Mononuclear cell (primary cell): ENCODE measurements around the gene CACNA2D3. TPM values are rescaled to one million over a fixed set of nuclear protein-coding genes. Genes with fewer than 3 reads are reported as not detected.

Source experiments
- H3K27me3 ChIP-seq: 2 replicates; pipeline ENCODE4 v1.6.0; 2011; ENCODE audit warnings: low read length, control low read depth; ENCODE audit not compliant: insufficient read depth
- H3K4me1 ChIP-seq: 2 replicates; pipeline ENCODE4 v1.5.1; 2011; ENCODE audit warnings: mild to moderate bottlenecking, low read length, control low read depth; ENCODE audit not compliant: insufficient read depth
- H3K4me3 ChIP-seq: 2 replicates; pipeline ENCODE4 v1.5.1; 2011; ENCODE audit warnings: mild to moderate bottlenecking, low read length, moderate library complexity
- H3K9me3 ChIP-seq: 2 replicates; pipeline ENCODE4 v1.5.1; 2011; ENCODE audit warnings: low read depth, mild to moderate bottlenecking, control low read depth, low read length
- total RNA-seq: library from RNA; depleted of rRNA; stranded (reverse); fragments of >200 nt; gene quantifications from one replicate; pipeline ENCODE4 v1.2.3, GENCODE V29; 2012

The CACNA2D3 gene
- total RNA-seq, 1 donor, result 2.0 TPM

DNA sequence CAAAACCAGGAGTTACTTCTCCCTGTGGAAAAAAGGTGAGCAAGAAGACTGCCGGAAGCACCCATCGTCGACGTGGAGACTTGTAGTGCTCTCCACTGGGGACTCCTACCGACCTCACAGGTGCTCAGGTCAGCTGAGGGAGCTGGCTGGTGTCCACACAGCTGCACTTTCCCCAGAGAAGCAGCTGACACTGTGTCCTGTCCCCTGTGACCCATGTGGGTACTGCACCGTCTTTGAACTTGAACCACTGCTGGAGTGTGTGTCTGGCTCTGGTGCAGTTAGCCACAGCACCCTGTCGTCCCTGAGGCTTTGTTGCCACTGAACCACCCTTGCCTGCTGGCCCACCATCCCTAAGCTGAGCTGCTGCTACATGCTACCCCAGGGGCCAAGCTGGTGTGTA lies 270.8 kb downstream of the CACNA2D3 start:
- Histone ChIP-seq H3K4me3 (no peak overlapping the region), H3K27me3 (no peaks in the 10 kb centered on the region), H3K4me1 (no peaks in the 10 kb centered on the region)

DNA sequence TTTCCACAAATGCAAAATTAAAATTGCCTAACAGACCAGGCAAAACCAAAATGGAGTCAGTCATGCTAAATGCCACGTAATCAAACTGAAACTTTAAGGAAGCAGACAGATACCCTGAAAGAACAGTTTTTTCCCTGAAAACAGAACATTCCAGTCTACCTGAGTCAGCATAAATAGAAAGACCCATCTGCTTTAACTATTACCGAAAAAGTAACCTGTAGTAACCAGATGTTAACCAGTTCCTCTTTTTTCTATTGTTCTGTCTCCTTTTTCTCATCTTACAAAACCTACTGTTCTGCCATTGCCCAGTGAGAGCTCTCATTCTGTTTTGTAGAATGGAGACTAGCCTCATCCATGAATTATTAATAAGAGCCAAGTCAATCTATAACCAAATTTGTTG lies 286.0 kb downstream of the CACNA2D3 start:
- Histone ChIP-seq H3K27me3 (no peaks in the 10 kb centered on the region), H3K4me1 (no peaks in the 10 kb centered on the region), H3K4me3 (no peak overlapping the region), H3K9me3 (no peaks in the 10 kb centered on the region)

More for the DNA sequence above, 270.8 kb downstream of the CACNA2D3 start:
- H3K9me3 ChIP-seq, result no peaks in the 10 kb centered on the region

DNA sequence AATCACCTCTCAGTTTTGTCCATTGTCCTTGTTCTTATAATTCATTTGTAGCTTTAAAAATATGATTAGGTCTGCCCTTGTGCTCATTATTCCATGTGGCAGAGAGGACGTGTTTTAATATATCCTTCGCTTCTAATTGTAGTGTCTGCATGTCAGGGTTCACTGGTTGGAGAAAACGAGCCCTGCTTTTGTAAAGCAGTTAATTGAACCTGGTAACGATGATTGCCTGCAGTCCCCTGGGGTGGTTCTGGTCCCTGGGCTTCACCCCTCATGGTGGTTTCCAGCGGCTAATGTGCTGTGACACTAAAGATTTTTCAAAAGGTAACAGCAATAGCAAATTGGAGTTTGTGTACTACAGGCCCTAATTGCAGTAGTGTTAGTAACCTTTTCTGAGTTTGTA lies 299.6 kb downstream of the CACNA2D3 start:
- Histone ChIP-seq H3K27me3 (no peaks in the 10 kb centered on the region), H3K4me1 (no peaks in the 10 kb centered on the region), H3K4me3 (no peak overlapping the region), H3K9me3 (no peaks in the 10 kb centered on the region)

DNA sequence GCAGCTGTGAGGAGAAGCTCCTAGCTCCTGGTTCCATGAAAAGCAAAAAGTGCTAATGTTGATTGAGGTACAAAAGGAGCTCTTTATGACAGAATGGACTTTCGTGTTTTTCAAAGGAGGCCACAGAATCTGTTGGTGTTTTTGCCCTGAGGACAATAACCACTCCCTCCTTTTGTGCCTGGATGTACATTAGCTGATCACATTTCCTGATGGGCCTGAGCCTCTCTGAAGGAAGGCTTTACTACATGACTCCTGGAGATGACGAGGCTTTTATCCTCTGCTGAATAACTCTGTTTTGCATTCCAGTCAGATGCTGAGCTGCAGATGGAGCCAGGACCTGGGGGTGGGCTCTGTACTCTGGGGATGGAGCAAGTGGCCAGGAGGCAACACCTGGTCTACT lies 301.9 kb downstream of the CACNA2D3 start:
- Histone ChIP-seq H3K9me3 (no peaks in the 10 kb centered on the region), H3K27me3 (no peaks in the 10 kb centered on the region), H3K4me1 (no peaks in the 10 kb centered on the region), H3K4me3 (no peak overlapping the region)

DNA sequence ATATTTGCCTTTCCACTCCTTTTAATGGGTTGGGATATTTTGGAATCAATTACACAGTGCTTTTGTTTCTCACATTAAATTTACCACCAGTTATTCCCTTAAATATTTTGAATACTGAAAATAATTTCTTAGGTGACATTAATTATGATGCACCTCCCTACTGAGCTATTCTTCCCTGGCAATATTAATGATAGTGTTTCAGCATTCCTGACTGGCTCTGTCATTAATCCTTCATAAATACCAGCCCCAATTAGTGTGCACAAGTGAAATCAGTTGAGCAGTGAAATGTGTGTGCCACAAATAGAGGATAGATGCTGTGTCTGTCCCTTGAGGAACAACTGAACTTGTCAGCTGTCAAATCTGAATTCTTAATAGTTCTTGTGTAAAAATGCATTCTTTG lies 304.0 kb downstream of the CACNA2D3 start:
- Histone ChIP-seq H3K4me1 (no peaks in the 10 kb centered on the region), H3K4me3 (no peak overlapping the region), H3K9me3 (no peaks in the 10 kb centered on the region), H3K27me3 (no peaks in the 10 kb centered on the region)

DNA sequence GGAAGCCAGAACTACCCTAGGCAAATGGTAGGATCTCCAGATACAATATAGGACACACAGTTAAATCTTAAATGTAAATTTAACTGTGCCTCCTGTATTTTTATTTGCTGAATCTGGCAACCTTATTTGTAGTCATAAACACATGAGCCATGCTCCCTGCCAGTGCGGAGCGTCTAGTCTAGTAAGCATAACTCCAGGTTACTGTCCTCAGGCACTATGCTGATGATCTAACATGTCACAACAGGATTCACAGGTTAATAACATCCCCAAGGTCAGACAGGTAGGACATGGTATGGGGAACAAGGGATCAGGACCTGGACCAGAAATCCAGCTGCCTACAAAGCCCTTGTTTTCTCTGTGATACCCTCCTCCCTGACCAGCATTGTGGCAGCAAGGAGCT lies 305.1 kb downstream of the CACNA2D3 start:
- H3K4me3 ChIP-seq, result no peak overlapping the region
- H3K27me3 ChIP-seq, result no peaks in the 10 kb centered on the region
- H3K4me1 ChIP-seq, result no peaks in the 10 kb centered on the region
- no peaks in the 10 kb centered on the region for H3K9me3 ChIP-seq

DNA sequence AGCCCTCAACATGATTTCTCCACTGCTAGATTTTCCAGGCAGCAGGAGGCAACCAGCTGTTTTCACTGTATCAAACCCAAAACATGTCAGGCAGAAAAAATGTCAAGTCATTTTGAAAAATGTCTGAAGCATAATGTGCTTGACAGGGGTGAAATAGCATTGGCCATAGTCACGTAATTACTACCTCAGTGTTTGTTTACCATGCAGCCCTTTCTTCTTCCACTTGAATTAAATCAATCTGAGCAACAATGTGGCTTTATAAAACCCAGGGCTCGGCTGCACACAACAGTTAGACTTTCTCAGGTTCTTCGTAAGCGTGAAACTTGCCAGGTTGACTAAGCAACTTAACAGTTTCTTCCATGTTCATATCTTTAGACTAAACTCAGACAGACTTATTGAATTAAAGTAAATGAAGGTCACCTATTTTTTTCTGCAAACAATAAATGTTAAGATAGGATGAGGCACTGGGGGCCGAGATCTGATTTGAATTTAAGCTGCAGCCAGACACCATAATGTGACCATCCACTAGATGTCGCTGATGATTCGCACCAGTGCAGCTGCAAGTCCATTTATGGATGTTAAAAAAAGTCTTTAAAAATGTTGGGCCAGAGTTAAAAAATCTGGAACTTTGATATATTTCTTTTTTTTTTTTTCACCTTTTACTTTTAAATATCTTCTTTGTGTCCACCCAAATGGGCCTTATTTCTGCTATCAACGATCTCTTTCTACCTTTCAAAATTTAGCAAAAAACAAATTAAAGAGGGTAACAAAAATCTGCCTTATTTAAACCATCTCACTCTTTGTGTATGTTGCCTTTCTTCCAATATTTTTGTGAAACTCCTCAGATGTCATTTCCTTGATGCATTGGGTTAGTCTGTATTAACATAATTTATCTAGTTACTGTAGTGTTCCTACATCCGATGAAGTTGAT lies 305.9 kb downstream of the CACNA2D3 start:
- no peak overlapping the region for H3K4me3 ChIP-seq
- H3K4me1 ChIP-seq, result no peaks in the 10 kb centered on the region
- H3K9me3 ChIP-seq, result no peaks in the 10 kb centered on the region
- H3K27me3 ChIP-seq, result no peaks in the 10 kb centered on the region

DNA sequence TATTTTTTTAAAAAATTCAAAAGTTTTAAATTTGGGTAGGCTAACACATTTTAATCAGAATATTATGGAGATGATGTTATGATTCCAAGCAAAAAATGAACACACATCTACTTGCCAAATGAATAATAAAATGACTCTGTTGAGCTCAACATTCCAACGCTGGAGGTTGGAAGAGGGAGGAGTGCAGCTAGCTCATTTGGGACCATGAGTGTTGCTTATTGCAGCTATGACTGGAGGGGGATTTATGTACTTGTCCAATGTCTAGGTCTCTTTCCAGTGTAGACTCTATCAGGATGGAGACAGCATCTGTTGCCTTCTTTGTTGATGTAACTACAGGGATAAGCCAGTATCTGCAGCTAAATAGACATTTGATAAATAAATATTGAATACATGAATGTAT lies 310.6 kb downstream of the CACNA2D3 start:
- H3K27me3 ChIP-seq, result no peaks in the 10 kb centered on the region
- H3K4me1 ChIP-seq, result no peaks in the 10 kb centered on the region
- no peak overlapping the region for H3K4me3 ChIP-seq
- no peaks in the 10 kb centered on the region for H3K9me3 ChIP-seq

DNA sequence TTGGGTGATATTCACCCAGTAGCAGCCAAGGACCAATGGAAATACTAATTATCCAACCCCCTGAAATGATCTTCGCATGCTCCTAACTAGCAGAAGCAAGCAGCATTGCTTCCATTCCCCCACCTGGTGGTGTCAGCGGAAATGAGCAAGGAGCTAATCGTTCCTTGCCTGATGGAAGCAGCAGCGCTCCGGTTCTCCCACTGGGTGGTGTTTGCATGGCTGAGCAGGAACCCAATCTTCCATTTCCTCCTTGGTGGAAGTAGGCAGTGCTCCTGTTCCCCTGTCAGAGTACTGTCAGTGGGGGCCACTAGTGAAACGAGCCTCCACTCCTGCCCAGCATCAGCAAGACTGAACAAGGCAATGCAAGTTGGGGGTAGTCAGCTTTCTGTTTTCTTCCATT lies 311.5 kb downstream of the CACNA2D3 start:
- Histone ChIP-seq H3K4me1 (no peaks in the 10 kb centered on the region), H3K9me3 (no peaks in the 10 kb centered on the region), H3K27me3 (no peaks in the 10 kb centered on the region), H3K4me3 (no peak overlapping the region)

DNA sequence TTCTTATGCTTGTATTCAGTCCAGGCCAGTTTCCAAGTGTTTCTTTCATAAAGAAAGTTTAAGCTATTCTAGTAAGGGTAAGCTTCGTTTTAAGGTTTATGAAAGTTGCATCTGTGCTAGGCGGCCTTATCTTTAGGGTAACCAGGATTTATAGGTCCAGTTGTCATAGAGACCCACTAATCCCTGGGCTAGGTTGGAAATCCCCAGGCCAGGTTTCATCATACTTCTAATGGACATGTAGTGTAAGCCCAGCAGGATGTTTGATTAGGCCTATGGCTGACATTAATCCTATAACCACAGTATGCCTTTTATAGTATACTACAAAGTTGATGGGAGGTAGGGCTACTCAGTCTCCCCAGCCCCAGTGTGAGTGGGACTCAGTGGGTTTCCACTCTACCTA lies 312.4 kb downstream of the CACNA2D3 start:
- no peaks in the 10 kb centered on the region for H3K9me3 ChIP-seq
- no peak overlapping the region for H3K4me3 ChIP-seq
- no peaks in the 10 kb centered on the region for H3K27me3 ChIP-seq
- H3K4me1 ChIP-seq, result no peaks in the 10 kb centered on the region

DNA sequence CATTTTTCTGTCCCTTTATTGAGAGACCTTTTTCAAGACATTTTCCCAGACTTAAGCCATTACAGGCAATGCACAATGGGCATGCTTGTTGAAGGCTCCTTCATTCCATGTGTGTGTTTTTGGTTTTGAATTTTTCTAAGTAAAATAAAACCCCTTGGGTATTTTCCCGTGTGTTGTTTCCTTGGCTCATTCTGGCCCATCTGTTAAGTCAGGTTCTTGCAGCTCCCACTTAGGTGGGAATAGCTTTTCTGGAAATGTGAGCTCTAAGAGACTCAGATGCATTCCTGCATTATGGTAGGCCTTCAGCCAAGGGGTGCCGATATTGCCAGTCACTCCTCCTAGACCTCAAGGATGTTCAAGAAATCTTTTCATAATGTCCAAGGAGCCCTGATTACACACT lies 314.9 kb downstream of the CACNA2D3 start:
- no peaks in the 10 kb centered on the region for H3K9me3 ChIP-seq
- no peak overlapping the region for H3K4me3 ChIP-seq
- H3K27me3 ChIP-seq, result no peaks in the 10 kb centered on the region
- no peaks in the 10 kb centered on the region for H3K4me1 ChIP-seq

DNA sequence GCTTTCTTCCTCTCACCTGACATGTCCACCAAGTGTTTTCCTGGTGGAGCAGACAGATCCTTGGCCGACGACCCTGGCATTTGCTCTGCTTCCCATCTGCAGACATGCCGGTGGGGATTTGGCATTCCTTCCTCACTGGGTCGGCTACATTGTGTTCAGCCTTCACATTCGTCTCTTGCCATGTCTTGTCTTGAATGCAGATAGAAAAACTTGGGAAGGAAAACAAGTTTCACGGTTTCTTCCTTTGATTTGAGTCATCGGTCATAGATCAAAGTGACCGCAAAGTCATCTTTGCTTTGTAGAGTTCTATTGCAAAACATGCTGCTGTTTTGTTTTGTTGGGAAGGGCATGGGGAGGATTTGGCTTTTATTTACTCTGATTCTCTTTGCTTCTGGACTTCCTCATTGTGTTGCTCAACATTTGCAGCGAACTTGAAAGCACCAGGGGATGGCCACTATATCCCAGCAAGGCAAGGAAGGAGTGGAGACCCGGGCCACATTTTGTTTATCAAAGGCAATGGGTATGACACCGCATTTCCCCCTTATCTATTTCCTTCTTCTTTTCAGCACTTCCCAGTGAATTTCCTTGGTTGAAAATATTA lies 321.3 kb downstream of the CACNA2D3 start:
- Histone ChIP-seq H3K27me3 (no peaks in the 10 kb centered on the region), H3K4me3 (no peak overlapping the region), H3K4me1 (no peaks in the 10 kb centered on the region), H3K9me3 (no peaks in the 10 kb centered on the region)

DNA sequence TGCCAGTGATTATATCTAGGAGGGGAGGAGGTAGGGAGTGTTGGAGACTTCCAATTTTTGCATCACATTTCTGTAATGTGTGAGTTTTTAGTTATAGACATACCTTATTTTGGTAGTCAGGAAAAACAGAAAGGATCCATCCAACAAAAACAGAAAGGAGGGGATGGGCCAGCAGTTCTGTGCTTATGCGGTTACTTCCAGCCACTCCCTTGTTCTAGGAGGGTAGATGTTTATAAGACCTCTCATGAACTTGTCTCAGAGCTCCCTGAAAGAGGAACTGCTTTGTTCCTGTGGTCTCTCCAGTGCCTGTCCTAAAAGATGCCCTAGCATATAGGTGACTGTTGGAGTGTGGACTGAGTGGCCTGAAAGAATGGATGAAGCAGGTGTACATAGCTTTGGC lies 323.3 kb downstream of the CACNA2D3 start:
- H3K4me3 ChIP-seq, result no peak overlapping the region
- H3K9me3 ChIP-seq, result no peaks in the 10 kb centered on the region
- H3K27me3 ChIP-seq, result no peaks in the 10 kb centered on the region
- H3K4me1 ChIP-seq, result no peaks in the 10 kb centered on the region

DNA sequence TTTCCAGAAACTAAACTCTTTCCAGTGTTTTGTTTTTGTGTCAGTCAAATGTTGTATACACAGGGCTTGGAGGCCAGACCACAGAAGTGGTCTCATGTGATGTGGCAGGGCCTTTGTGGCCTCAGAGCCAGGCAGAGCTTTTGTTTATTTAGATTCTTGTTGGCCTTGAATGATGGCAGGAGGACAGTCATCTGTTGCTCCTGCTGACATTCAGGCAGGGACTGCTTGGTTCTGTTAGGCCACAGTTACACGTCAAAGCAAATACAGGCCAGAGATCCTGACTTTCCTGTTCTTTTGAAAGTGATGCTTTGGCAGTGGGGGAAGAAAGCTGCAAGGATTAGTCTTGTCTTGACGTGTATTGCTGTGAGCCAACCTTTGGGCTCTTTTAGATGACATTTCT lies 325.1 kb downstream of the CACNA2D3 start:
- H3K27me3 ChIP-seq, result no peaks in the 10 kb centered on the region
- H3K4me1 ChIP-seq, result no peaks in the 10 kb centered on the region
- H3K4me3 ChIP-seq, result no peak overlapping the region
- H3K9me3 ChIP-seq, result no peaks in the 10 kb centered on the region

DNA sequence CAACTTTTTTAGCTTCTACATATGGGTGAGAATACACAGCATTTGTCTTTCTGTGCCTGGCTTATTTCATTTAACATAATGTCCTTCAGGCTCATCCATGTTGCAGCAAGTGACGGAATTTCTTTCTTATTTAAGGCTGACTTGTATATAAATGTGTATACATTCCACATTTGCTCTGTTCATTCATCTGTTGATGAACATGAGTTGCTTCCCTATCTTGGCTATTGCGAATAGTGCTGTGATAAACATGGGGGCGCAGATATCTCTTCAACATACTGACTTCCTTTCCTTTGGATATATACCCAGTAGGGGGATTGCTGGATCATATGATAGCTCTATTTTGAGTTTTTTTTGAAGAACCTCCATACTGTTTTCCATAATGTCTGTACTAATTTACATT lies 332.5 kb downstream of the CACNA2D3 start:
- H3K4me1 ChIP-seq, result no peaks in the 10 kb centered on the region
- H3K27me3 ChIP-seq, result no peaks in the 10 kb centered on the region
- peaks cover 15% of the 10 kb centered on the region for H3K9me3 ChIP-seq
- H3K4me3 ChIP-seq, result no peak overlapping the region

DNA sequence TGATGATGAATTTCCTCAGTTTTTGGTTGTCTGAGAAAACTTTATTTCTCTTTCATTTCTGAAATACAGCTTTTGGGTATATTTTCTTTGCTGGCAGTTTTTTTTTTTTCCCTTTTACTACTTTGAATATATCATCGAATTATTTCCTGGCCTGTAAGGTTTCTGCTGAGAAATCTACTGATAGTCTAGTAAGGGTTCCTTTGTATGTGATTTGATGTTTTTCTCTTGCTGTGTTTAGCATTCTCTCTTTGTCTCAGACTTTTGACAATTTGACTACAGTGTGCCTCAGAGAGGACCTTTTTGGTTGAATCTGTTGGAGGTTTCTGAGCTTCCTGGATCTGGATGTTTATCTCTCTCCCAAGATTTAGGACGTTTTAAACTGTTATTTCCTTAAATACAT lies 336.0 kb downstream of the CACNA2D3 start:
- Histone ChIP-seq H3K9me3 (peaks cover 15% of the 10 kb centered on the region), H3K4me1 (no peaks in the 10 kb centered on the region), H3K4me3 (no peak overlapping the region), H3K27me3 (no peaks in the 10 kb centered on the region)
